GM19397 (cell line): ENCODE data around the gene SNAP91.
"Not testable (repeated sequence)": the region's sequence is repeated elsewhere in the genome, so short reads cannot be mapped to it uniquely, and the experiment has no call there.

Source experiments
- ATAC-seq: cut with Tn5 transposase; IDR thresholded peaks from one replicate; pipeline ENCODE4 v1.9.1; 2021; ENCODE audit warnings: mild to moderate bottlenecking, moderate library complexity; ENCODE audit not compliant: unreplicated experiment

Gene SNAP91, protein sequence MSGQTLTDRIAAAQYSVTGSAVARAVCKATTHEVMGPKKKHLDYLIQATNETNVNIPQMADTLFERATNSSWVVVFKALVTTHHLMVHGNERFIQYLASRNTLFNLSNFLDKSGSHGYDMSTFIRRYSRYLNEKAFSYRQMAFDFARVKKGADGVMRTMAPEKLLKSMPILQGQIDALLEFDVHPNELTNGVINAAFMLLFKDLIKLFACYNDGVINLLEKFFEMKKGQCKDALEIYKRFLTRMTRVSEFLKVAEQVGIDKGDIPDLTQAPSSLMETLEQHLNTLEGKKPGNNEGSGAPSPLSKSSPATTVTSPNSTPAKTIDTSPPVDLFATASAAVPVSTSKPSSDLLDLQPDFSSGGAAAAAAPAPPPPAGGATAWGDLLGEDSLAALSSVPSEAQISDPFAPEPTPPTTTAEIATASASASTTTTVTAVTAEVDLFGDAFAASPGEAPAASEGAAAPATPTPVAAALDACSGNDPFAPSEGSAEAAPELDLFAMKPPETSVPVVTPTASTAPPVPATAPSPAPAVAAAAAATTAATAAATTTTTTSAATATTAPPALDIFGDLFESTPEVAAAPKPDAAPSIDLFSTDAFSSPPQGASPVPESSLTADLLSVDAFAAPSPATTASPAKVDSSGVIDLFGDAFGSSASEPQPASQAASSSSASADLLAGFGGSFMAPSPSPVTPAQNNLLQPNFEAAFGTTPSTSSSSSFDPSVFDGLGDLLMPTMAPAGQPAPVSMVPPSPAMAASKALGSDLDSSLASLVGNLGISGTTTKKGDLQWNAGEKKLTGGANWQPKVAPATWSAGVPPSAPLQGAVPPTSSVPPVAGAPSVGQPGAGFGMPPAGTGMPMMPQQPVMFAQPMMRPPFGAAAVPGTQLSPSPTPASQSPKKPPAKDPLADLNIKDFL

DNA sequence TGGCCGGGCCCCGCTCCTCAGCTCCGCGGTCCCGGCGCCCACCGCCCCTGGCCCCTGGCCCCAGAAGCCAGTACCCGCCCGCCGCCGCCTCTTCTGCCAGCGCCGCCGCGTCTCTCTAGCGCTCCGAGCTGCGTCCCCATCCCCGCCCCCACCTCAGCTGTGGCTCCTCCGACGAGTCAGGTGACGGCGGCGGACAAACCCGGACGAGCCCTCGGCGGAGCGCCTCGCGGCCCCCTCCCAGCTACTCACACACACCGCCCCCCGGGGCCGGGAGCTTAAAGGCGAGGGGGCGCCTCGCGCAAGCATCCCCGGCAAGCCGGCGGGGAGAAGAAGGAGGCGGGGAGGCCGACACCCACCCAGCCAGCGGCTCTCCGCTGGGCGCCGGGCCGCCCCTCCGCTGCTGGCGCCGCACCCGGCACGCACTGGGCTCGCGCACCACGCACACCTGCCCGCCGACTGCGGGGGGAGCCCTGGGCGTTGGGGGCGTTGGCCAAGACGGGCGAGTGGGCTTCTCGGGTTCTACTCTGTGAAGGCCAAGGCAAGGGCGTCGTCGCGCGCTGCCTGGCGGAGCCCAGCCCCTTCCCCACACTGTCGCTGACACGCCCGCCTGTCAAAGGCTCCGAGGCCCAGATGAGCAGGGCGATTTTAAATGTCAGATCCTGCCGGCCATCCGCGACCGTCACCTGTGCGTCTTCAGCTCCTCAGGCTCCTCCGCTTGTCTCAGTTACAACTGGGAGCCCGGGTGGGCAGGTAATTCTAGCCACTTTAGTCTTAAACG is at the start of gene SNAP91:
SNAP91 (minus strand) TSS at position 132 of the 778 bp plus-strand sequence. CDS start 1,174 bp downstream, outside the sequence.
- no peak for ATAC-seq

DNA sequence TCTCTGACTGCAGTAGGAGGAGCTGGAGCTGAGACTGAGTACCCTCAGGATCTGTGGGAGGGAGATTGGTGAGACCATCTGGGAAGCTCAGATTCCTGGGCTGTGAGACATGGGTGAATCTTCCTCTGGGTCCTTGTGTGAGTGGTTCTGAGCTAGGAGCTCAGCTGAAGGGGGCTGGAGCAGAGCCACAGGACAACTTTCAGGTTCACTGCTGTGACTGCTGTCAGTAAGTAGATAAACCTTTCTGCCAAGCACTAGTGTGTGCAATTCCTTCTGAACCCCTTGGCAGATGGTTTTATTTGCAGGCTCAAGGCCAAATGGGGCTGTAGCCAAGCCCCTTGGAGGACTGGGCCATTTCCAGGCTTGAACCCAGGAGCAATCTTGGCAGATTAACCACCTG is 49.6 kb upstream of the SNAP91 start:
- ATAC-seq: no peak

DNA sequence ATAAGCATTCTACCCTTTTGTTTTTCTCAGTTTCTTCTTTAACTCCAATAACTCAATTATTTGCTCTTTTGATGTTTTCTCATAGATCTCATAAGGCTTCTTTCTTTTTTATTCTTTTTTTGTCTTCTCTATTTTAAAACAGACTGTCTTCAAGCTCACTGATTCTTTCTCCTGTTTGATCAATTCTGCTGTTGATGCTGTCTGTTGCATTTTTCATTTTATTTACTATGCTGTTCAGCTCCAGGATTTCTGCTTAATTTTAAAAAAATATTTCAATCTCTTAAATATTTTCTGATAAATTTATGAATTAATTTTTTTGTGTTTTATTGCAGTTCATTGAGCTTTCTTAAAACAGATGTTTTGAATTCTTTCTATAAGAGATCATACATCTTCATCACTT is 48.1 kb upstream of the SNAP91 start:
- no peak for ATAC-seq

DNA sequence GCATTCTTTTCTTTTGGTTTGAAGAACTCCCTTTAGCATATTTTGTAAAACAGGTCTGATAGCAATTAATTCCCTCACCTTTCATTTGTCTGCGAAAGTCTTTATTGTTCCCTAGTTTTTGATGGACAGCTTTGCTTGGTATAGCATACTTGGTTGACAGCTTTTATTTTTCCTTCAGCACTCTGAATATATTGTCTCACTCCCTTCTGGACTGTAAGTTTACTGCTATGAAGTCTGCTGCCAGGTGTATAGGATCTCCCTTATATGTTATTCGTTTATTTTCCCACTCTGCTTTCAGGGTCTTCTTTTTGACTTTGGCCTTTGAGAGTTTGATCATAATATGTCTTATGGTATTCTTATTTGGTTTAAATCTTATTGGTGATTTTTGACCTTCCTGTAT is 47.7 kb upstream of the SNAP91 start:
- no peak for ATAC-seq

DNA sequence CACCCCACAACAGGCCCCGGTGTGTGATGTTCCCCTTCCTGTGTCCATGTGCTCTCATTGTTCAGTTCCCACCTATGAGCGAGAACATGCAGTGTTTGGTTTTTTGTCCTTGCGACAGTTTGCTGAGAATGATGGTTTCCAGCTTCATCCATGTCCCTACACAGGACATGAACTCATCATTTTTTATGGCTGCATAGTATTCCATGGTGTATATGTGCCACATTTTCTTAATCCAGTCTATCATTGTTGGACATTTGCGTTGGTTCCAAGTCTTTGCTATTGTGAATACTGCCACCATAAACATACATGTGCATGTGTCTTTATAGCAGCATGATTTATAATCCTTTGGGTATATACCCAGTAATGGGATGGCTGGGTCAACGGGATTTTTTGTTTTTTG is 43.5 kb upstream of the SNAP91 start:
- ATAC-seq: not testable (repeated sequence)

DNA sequence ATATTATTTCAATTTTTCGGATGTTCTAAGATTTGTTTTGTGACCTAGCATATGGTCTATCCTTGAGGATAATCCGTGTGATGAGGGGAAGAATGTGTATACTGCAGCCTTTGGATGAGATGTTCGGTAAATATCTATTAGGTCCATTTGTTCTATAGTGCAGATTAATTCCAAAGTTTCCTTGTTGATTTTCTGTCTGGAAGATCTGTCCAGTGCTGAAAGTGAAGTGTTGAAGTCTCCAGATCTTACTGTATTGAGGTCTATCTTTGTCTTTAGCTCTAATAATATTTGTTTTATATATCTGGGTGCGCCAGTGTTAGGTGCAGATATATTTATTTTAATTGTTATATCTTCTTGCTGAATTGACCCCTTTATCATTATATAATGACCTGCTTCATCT is 32.2 kb upstream of the SNAP91 start:
- no peak for ATAC-seq

DNA sequence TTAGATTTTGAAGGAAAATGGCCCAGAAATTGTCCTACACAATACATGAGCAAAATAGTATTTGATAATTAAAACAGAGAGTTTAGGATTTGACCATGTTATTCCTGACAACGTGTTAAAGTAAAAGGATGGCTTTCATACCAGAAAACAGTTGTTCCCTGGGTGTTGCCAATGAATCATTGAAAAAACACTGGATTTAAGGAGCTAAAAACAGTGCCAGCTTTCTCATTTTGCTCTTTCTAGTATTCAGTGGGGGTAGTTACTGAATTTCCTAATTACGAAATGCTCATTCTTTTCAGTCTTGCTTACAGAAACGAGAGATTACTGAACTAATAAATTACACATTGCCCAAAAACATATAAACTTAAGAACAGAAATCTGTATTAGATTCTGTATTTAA is 26.6 kb upstream of the SNAP91 start:
- no peak for ATAC-seq

DNA sequence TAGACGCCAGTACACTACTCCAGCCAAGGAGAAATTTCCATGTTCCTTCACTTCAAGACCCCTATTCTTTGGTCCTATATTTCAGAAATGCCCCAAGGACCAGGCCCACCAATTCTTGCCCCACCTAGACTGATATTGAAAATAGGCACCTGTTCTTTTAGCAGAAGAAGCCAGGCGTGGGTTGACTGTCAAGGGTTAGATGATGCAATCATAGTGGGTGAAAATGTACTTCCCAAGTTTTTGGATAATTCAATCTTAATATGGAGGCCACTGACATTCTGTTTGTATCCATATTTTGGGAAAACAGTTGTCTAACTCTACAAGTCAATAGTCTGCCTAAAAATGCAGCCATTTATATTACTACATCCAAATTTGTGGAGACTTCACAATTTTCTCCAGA is 21.0 kb upstream of the SNAP91 start:
- ATAC-seq: no peak

DNA sequence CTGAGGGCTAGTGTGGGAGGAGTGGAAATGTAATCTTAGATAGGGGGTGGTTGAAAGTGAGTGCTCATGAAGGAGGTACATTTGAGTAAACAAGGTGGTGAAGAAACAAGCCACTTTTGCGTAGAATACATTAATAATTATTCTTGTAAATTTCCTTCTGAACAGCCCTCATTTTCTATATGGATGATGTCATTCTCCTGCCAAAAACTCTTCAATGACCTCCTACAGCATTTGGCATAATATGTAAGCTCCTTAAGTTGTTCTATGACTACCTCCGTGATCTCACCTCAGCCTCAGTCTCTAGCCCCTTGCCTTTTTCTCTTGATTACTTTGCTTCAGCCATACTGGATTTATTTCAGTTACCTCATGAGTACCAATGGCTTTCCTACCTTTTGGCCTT is 14.0 kb upstream of the SNAP91 start:
- no peak for ATAC-seq

DNA sequence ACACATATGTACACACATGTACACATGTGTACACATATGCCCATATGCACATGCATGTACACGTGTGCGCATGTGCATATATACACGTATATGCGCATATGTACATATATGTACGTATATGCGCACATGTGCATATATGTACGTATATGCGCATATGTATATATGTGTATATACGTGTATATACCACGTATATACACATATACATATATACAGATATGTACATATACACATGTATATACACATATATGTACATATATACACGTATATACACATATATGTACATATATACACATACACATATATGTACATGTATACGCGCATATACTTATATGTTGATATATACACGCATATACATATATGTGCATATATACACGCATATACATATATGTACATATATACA is 8.9 kb upstream of the SNAP91 start:
- ATAC-seq: no peak

DNA sequence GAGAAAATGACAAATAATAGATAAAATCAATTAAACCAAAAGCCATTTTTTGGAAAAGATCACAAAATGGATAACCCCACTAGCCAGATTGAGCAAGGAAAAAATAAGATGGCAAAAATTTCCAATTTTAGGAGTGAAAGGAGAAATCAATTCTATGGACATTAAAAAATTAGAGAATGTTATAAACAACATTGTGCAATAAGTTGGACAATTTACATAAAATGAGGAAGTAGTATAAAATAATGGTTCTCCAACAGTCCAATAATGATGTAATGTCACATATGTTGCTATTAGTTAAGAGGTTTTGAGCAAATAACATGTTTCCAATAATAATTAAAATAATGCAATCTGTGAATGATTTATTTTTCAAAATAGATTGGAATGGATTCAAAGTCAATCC is 3.1 kb upstream of the SNAP91 start:
- no peak for ATAC-seq

DNA sequence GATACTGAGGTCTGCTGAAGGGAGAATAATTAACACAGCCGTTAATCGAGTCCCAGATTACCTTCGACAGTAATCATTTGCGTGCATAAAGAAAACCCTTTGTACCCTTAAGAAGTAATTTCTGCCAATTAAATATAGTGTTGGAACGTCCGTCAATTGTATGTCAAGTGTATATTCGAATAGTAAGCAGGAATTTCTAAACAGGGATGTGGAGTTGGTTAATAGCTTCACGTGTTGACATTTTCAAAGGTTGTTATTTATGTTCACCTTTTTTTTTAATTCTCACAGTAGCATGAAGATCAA is 798 bp upstream of the SNAP91 start:
- no peak for ATAC-seq

DNA sequence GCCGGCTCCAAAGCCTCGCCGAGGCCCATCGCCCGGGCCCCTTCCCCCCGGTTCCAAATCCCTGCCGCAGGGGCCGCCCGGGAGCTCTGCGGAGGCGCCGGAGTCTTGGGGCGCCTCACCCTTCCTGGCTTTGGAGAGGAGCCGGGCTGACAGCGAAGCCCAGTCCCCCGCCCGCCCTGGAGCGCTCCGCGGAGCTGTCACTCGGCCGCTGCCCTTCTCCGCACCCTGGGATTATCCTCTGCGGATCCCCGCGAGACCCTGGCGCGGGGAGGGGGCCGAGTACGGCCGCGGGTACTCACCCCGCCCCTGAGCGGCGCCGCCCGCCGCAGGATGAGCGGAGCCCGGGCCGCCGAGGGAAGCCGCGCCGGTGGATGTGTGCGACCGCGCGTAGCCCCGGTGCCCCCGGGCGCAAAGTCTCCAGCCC is 343 bp downstream of the SNAP91 start:
- ATAC-seq: no peak

DNA sequence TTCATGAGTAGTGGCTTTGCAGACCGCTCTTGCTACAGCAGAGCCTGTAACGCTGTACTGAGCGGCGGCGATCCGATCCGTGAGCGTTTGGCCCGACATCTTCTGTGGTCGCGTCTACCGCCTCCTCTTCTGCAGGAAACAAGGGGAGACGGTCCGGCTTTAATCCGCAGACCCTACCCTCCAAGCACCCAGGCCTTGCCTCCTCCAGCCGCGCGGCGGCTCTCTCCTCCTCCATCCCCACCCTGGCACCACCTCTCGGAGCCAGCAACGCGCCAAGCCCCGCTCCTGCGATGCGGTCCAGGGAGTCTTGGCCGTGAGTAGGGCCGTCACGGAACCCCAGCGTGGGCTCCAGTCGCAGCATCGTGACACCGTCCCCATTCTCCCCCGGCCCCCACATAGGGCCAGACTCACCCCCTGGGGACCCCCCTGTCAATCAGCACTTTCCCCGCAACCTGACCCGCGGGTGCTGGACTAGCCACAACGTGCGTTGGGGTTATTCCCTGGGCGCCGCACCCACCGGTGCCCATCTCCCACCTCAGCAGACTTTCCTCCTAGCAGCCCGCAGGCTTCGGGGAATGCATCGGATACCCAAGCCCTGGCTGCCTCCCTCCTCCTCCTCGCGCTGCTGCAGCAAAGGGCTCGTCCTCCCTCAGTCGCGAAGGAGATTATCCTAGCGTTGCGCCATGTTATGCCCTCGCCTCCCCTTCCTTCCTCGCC is 914 bp downstream of the SNAP91 start:
- no peak for ATAC-seq

DNA sequence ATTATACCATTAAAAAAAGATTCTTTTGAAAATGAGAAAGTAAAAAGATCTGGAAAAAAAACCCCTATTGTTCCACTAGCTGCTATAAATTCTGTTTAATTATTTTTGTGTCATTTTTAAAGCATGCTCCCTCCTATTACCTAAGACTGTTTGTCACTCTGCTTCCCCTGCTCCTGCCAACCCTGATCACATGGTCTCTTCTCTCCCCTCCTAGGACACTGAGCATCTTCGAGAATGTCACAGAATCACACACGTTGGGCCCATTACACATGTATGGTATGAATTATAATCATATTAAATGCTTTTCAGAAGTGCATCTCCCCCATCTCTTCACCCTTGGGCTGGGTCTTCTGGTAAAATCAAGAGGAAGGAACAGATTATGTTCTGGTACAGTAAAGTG is 6.2 kb downstream of the SNAP91 start:
- ATAC-seq: no peak

DNA sequence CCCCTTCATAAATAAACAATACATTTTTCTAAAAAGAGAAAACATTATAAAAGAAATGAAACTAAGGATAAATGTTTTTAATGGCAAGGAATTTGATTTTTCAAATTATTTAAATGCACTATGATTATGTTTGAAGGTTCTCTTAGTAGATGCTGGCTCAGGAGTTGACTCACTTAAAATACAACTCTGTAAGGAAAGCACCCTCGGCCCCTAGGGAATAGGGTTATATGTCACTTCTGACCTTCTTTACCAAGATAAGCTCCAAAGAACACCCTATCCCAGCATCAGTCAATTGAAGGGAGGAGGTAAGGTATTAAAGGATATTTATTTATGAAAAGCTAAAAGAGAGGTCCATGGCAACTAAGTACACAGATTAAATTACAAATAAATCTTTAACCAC is 6.8 kb downstream of the SNAP91 start:
- ATAC-seq: no peak

DNA sequence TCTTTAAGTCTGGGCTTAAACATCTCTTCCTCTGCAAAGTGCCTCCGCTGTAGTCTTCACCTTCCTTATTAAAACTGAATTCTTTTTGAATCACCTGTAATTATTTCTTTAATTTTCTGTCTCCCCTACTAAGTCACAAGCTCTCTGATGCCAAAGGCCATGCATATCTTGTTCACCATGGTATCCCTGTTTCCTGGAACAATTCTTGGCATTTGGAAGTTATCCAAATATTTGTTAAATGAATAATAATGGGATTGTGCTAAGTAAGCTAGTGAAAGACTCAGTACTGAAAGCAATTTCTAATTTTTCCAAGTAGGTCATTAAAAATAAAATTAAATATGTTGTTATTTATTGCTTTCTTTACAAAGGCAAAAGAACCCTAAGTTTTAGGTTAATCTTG is 12.2 kb downstream of the SNAP91 start:
- no peak for ATAC-seq

DNA sequence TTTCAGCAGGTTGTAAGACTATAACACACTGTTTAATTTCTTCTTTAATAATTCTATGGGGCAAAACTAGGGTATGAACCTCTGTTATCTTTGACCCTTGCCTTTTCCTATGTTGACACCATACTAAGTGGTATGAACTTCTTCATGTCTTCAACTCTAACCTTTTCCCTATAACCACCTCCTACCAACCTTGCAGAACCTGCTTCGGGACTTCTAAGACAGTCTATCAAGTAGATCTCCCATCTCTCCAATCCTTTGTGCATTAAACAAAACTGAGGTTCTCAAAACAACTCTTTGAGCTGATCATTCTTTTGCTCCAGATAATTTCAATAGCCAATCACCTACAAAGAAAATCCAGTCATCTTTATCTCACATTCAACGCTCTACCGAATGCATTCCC is 23.4 kb downstream of the SNAP91 start:
- ATAC-seq: no peak

DNA sequence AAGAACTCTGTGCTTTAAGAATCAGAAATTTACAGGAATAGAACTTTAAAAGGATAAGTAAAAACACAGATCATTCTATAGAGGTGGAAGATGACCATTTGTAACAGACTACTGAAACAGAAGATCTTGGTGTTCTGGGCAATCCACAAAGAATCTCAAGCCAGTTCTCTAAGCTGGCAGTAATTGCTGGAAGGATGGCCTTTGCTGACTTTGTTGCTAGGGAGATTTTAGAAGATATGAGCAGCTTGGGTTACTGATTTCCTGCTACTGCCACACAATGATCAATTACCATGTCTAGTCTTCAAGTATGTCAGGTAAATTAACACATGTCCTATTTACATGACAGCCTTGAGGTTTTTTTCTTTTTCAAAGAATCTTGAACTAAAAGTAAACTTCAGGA is 31.1 kb downstream of the SNAP91 start:
- ATAC-seq: no peak

DNA sequence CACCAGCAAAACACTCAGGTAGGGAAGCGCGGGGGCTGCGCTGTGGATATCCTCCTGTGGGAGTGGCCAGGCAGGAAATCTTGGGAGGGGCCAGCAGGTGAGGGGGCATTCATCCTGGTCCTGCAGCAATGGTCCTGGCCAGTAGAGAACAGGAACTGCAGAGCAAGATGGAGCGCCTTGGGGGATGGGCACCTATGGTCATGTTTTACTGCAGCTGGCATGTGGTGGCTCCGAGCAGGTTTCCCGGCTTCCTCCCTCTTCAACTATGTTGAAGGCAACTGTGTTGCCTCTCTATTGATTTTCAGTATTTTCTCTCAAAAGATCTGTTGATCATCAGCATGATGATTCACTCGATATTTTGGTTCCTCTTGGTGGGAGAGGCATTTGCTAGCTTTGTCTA is 70.9 kb downstream of the SNAP91 start:
- no peak for ATAC-seq

DNA sequence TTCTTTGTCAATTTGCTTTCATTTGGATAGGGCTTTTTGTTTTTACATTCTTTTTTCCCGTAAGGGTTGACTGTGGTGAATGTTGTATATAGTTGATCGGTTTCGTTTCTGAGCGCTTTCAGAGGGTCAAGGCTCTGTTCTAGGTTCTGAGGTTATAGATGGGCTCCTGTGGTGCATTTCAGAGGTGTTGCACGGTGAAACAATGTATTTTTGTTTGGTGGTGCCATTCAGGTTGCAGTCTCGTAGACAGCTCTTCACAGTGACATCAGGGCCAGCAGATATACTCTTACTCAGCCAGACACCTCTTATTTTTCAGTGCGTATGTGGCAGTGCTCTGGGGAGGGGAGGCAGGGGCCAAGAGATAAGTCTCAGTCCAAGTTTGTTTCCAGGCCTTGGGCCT is 72.1 kb downstream of the SNAP91 start:
- ATAC-seq: no peak
